Stimulated activated CD4-positive, alpha-beta T cell treated with anti-CD3 and anti-CD28 coated beads, Interleukin-2, amount 100 ng/mL, for 24 hours (primary cell): ENCODE data around the gene PLA2R1.
A peak's percentile ranks its signal among the peaks of the same experiment; 100 is the strongest.

Experiments used
- DNase-seq, 2 donors: peaks; one replicate each; pipeline ENCODE4 v3.0.0-alpha.2; 2020

Gene PLA2R1

DNA sequence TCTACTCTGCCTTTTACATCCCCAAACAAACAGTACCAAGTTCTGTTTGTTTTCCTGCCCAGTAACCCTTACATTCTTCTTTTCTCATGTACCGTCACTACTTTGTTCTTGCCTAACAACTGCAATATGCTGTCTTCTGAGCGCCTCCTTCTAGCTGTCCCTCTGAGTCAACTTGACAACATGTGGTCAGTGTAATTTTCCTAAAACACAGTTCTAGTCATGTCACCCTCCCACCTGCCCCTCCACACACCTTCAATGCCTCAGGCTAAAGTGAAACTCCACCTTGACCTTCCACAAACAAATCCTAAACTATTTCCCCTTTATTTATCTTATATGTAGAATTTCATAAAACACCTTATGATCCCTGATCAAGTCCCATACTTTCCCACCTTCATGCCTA is 139.9 kb downstream of the PLA2R1 start:
- no peak for DNase-seq

DNA sequence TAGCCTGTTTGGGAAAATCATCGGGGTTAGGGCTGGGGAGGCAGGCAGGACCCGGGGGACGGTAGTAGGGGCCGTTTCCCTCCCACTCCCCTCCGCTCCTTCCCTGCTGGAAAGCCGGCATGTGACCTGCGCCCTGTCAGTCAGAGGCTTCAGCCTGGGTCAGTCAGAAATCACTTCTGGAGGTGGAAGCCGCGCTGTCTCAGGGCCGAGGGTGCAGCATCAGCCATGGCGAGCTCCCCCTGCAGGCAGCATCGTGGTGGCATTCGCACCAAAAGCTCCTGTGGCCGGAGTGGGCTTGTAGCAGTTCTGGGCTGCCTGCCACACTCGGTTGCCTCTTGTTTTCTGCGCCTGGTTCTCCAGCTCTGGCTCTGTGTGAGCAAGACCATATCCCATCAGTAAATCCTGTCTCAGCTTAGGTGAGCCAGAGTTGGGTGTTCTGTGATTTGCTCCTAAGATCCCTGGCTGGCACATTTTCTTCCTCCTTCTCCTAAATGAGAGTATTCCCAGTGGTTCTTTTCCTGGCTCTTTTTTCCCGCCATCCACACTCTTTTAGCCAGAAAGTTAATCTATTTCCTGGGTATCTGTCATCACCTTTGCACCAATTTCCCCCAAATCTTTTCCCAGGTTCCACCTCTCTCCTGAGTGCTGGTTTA is 140.5 kb downstream of the PLA2R1 start:
- DNase-seq, result peak; percentile 84 to 91

- no peak for DNase-seq
These were observed 145.9 kb downstream of the PLA2R1 start for GRCh38 chr2:159916511-159916910.

- DNase-seq, result no peak
These were observed 148.5 kb downstream of the PLA2R1 start for GRCh38 chr2:159913900-159914299.

DNA sequence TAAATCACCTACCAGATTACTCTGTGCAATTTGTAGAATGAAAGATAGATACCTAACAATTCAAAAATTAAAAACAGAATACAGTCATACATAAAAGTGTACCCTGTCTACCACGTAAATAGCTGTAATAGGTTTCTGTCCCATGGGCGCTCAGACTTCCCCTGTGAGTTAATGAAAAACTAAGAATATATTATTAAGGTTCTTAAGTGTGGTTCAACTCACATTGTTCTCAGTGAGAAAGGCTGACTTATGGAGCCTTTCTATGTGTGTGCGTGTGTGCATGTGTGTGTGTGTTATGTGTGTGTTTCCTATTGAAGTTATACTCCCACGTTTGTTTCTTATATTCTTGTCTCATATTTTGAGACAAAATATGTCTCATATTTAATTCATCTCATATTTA is 149.8 kb downstream of the PLA2R1 start:
- DNase-seq, result no peak

GRCh38 chr2:159910951-159911350 is 151.5 kb downstream of the PLA2R1 start:
- no peak for DNase-seq

DNA sequence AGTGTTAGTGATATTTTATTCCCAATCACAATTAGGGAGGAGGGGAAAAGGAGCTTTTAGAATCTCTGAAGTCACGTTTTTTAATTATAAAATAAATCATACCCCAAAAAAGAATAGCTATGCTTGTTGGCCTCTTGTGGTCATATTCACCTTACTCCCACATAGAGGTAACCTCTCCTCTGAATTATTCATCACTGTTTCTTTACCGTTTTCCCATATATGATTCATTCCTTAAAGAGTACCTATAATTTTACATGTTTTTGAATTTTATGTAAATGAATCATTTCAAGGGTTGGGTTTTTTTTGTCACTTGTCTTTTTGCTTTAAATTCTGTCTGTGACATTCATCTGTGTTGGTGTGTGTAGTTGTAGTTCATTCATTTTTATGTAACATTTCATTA is 153.8 kb downstream of the PLA2R1 start:
- no peak for DNase-seq

- no peak for DNase-seq
These were observed 154.5 kb downstream of the PLA2R1 start for GRCh38 chr2:159907909-159908308.

- no peak for DNase-seq
These were observed 156.3 kb downstream of the PLA2R1 start for GRCh38 chr2:159905926-159906714.

GRCh38 chr2:159904959-159905305 is 157.5 kb downstream of the PLA2R1 start:
- no peak for DNase-seq

DNA sequence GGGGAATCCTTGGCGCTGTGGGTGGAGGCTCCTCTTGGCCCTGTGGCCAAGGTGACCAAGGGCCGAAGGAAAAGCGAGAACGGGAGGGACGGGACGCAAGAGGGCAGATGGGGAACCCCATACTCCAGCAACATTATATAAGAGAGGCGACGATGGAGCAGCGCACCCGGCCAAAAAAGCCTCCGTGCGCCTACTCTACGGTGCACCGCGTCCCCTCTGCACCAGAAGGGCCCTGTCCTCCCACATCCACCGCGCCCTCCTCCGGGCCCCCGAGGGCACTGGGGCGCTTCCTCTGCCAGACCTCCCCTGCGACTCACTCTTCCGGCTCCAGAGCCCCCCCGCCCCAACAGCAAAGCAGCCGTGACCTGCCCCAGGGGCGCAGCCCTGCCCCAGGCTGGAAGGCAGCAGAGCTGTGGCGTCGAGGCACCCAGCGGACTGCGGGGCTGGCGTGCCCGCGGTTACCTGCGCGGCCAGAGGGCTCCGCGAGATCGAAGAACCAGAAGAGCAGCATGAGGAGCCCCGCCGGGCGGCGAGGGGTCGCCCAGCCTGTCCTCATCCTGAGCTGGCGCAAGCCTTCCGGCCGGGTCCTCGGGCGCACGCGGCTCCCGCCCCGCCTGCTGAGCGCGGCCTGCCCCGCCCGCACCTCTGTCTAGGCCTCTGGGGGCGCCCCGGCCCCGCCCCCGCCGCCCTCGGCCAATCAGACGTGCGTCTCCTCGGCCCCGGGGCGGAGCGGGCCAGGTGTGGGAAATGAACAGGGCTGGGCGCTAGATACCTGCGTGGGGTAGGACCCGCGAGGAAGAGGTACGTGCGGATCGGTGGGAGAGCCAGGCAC is 158.1 kb downstream of the PLA2R1 start, which contains the start of gene LY75:
LY75 (minus strand) TSS at position 630 of the 832 bp plus-strand sequence.
- DNase-seq, result peak; percentile 82 to 84

DNA sequence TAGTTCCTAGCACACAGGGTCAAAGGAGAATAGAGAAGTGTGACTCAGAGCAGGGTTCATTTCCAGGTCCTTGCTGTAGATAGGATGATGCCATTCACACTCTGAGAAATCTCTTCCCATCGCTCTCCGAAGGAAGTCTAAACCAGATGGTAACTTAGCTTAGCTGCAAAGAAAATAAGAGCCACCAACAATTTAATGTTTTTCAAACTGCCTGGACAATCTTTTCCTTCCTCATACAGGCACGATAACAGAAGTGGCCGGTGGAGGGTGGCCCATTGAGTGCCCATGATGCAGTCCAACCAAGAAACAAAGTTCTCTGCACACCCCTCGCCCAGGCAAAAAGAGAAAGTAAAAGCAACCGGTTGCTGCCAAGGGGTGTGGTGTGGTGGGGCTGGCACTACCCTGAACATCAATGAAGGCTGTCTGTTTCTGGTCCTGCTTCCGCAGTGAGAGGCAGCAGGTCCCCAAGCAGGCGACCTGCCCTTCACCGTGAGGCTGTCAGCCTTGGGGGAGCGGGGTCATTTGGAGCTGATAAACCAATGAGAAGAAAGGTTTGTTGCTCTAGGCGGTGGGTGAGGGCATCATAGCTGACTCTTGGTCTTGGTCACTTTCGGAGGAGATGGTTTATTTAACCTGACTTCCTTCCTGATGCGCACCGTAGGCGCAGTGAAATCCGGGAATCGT is 158.8 kb downstream of the PLA2R1 start:
- DNase-seq, result peak; percentile 49 to 57

- DNase-seq, result no peak
These were observed 159.7 kb downstream of the PLA2R1 start for GRCh38 chr2:159902722-159903121.

GRCh38 chr2:159900343-159900742 is 162.1 kb downstream of the PLA2R1 start:
- DNase-seq, result no peak

DNA sequence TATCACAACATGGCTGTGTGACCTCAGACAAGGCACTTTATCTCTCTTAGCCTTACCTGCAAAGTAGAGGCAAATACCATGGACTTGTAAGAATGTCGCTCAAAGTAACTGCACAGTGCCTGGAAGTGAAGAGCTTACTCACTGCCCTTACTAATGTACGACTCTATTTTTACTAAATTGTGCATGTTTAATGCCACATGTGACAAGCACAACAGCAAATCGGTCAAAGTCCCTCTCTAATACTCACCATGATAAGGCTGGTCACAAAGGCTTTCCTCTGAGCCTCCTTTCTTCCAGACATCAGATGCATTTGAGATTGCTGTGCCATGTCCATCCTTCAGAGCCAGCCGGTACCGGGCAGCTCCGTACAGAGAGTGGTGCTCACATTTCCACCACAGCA is 164.0 kb downstream of the PLA2R1 start:
- no peak for DNase-seq

DNA sequence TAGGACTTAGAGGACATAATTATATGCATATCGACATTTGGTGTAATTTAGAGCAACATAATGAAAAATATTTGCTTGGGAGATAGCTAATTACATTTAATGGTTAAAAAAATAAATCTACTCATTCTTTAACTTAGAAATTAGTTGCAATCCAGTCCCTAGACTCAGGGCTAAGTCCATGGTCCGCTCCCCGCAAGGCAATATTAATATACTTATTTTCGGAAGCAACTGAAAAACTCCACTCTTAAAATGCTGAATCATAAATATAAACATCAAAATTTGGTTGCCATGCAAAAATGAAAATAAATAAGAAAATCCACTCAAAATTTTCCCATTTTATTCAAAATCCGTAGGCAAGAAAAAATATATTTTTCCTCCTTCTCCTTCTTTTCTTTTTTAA is 164.7 kb downstream of the PLA2R1 start:
- no peak for DNase-seq

GRCh38 chr2:159897081-159897480 is 165.3 kb downstream of the PLA2R1 start:
- no peak for DNase-seq

DNA sequence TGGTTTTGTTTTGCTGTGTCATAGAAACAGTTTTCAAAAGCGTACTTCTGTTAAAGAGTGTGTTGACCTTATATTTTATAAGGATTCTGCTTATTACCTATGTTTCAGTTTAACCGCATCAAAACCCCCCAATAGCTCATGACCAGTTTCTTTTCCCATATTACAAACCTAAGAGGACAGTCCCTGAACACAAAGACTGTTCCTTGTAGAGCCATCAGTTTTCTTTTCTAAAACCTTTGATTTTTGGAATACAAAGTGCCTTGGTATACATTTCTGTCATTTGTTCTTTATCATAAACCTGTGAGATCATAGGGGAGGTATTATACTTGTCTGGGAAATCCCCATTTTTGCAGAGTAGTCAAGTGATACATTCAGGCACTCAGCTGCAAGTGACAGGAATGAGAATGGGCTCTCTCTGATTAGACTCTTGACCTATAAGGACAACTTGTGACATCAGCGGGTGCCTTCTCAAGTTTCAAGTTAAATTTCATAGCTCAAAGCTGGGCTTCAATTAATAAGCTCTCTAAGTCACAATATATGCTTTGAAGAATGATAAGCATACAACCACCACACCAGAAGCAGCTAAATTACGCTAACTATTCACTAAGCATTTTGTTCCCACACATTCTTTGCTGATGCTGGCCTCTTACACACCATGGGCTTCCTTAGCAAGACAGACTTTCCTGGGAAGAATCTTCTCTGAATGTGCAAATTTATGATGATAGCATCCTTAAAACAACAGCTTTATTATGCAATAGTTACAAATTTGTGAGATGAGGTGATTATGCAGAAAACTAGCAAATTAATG is 167.0 kb downstream of the PLA2R1 start:
- no peak for DNase-seq

DNA sequence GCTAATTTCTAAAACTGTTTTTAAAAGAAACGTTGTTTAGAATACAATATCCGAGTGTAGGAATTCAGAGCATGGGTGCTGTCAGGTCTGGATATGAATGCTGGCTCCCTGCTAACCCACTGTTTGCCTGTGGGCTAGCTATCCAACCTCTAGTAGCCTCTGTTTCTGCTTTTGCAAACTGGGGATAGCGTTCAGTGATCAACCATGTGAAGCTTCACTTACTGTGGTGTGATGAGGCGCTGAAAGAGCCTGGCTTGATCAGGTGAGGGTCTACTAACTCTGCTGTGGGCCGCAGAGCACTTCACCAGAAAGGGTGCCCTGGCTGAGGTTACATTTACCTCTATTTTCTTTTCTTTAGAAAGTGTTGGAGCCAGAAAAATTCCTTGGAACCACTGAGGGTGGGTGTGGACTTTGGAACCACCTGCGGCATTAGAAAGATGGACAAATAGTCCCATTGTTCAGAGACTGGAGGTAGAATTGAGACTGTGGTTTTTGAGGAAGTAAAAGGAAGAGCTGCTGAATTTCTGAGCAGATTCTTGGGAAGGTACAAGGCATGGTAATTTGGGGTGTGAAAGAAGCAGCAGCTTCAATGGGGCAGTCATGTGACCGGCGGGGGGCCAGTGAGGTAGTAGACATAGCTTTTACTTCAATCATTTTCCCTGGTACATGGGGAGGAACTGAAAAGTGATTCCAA is 168.1 kb downstream of the PLA2R1 start:
- no peak for DNase-seq

- DNase-seq, result no peak
These were observed 169.2 kb downstream of the PLA2R1 start for GRCh38 chr2:159892990-159893810.
